Measurements from ENCODE around the gene CTNNA3.

DNA sequence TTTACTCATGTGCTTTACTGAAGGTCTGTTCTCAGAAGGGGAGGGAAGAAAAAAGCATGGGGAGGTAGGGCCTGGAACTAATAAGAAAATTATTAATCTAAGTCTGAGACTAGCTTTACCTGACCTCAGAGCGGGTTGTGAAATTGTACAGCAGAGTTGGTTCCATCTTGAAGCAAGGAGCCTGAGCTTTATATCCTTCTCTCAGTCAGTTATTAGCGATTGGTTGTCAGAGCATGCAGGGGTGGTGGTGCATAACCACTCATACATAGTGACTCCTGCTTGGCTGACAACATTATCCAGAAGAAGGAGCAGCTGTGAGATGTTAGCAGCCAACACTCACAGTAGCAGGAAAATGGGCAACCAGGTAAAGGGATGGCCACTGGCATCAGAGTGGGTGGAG is 1746.5 kb downstream of the CTNNA3 start:
- no peak for TF ChIP-seq POLR2AphosphoS5 (IDR thresholded peaks at IDR 0.05; ENCODE audit: low read depth, low read length)
- TF ChIP-seq, protein P1, sequence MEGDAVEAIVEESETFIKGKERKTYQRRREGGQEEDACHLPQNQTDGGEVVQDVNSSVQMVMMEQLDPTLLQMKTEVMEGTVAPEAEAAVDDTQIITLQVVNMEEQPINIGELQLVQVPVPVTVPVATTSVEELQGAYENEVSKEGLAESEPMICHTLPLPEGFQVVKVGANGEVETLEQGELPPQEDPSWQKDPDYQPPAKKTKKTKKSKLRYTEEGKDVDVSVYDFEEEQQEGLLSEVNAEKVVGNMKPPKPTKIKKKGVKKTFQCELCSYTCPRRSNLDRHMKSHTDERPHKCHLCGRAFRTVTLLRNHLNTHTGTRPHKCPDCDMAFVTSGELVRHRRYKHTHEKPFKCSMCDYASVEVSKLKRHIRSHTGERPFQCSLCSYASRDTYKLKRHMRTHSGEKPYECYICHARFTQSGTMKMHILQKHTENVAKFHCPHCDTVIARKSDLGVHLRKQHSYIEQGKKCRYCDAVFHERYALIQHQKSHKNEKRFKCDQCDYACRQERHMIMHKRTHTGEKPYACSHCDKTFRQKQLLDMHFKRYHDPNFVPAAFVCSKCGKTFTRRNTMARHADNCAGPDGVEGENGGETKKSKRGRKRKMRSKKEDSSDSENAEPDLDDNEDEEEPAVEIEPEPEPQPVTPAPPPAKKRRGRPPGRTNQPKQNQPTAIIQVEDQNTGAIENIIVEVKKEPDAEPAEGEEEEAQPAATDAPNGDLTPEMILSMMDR (IDR thresholded peaks at IDR 0.05), result no peak
- TF ChIP-seq REST (IDR thresholded peaks at IDR 0.05; ENCODE audit: insufficient read depth in 1 of 2, low read depth in 2 of 2, low read length in 1 of 2), result no peak
- no peak for TF ChIP-seq TCF7L2 (IDR thresholded peaks at IDR 0.05; ENCODE audit: low read depth, low read length)
- no peak for TF ChIP-seq SIN3A (IDR thresholded peaks at IDR 0.05; ENCODE audit: borderline replicate concordance, insufficient read depth, low read depth, low read length)
